SU-DHL-6 (cell line): ENCODE results near the gene SUGCT.

Experiments
- H2AFZ ChIP-seq: fragments of 200-600 bp; sonication (generic); 2 replicates; pipeline ENCODE4 v1.6.1; 2014; ENCODE audit warnings: low read depth, mild to moderate bottlenecking, moderate library complexity, mixed read lengths, antibody characterized with exemption, low read length; ENCODE audit not compliant: severe bottlenecking
- H3F3A ChIP-seq: fragments of 200-600 bp; shearing (Covaris generic); 2 replicates; pipeline ENCODE4 v1.6.0; 2016; ENCODE audit warnings: antibody characterized with exemption, mild to moderate bottlenecking; ENCODE audit not compliant: insufficient read depth
- H3K27ac ChIP-seq: fragments of 200-600 bp; sonication (generic); 2 replicates; pipeline ENCODE4 v1.5.1; 2016; ENCODE audit warnings: low read depth, mild to moderate bottlenecking, low read length, moderate library complexity, mixed read lengths
- H3K27me3 ChIP-seq: fragments of 200-600 bp; sonication (generic), shearing (Covaris generic); 2 replicates; pipeline ENCODE4 v1.6.0; 2014; ENCODE audit warnings: mild to moderate bottlenecking, low read length
- H3K36me3 ChIP-seq: fragments of 200-600 bp; sonication (generic); 2 replicates; pipeline ENCODE4 v1.6.1; 2014; ENCODE audit warnings: mild to moderate bottlenecking, low read length, mixed read lengths
- H3K4me2 ChIP-seq: fragments of 300-600, 200-600 bp; shearing (Covaris generic), sonication (generic); 2 replicates; pipeline ENCODE4 v1.6.0; 2014; ENCODE audit warnings: low read length, low read depth, mild to moderate bottlenecking; ENCODE audit not compliant: poor library complexity, severe bottlenecking
- H3K4me3 ChIP-seq: fragments of 200-600 bp; sonication (generic); 2 replicates; pipeline ENCODE4 v1.5.1; 2014; ENCODE audit warnings: antibody characterized with exemption, low read length, mild to moderate bottlenecking, mixed read lengths; ENCODE audit not compliant: insufficient read depth, poor library complexity, severe bottlenecking
- H3K79me2 ChIP-seq: fragments of 200-600 bp; sonication (generic); 2 replicates; pipeline ENCODE4 v1.6.1; 2014; ENCODE audit warnings: mild to moderate bottlenecking, low read length, moderate library complexity; ENCODE audit not compliant: insufficient read depth
- H3K9ac ChIP-seq: fragments of 200-600 bp; sonication (generic); 2 replicates; pipeline ENCODE4 v1.7.0; 2014; ENCODE audit warnings: mild to moderate bottlenecking, low read length
- H3K9me2 ChIP-seq: fragments of 200-600 bp; sonication (generic); replicated peaks from 2 replicates; pipeline ENCODE4 v1.6.1; 2014; ENCODE audit warnings: low read length; ENCODE audit not compliant: insufficient read depth
- H3K9me3 ChIP-seq: fragments of 200-600 bp; sonication (generic); 2 replicates; pipeline ENCODE4 v1.6.1; 2014; ENCODE audit warnings: low read length, mixed read lengths; ENCODE audit not compliant: insufficient read depth
- H4K20me1 ChIP-seq: fragments of 200-600 bp; sonication (generic); 2 replicates; pipeline ENCODE4 v1.6.1; 2014; ENCODE audit warnings: low read depth, mild to moderate bottlenecking, antibody characterized with exemption, low read length, moderate library complexity, mixed read lengths
- CTCF ChIP-seq: fragments of 200-600 bp; sonication (generic); IDR thresholded peaks from one replicate; pipeline ENCODE4 v1.5.1; 2017; ENCODE audit warnings: antibody characterized with exemption, mild to moderate bottlenecking, low read length, moderate library complexity; ENCODE audit not compliant: insufficient read depth, poor library complexity, severe bottlenecking
- EZH2phosphoT487 ChIP-seq: fragments of 200-600 bp; sonication (generic), shearing (Covaris generic); conservative IDR thresholded peaks from 2 replicates; pipeline ENCODE4 v1.6.1; 2018; ENCODE audit warnings: mild to moderate bottlenecking, antibody characterized with exemption, low read length, moderate library complexity, mixed read lengths

SUGCT gene

GRCh38 chr7:40310258-40310657 is 175.5 kb downstream of the SUGCT start:
- Histone ChIP-seq H4K20me1 (no peaks in the 10 kb centered on the region), H3K79me2 (no peaks in the 10 kb centered on the region), H3K4me2 (no peak overlapping the region)

GRCh38 chr7:40311307-40311706 is 176.5 kb downstream of the SUGCT start:
- Histone ChIP-seq H3K9me3 (no peaks in the 10 kb centered on the region), H2AFZ (no peak overlapping the region), H3K27ac (no peak overlapping the region), H3K4me3 (no peak overlapping the region), H3F3A (no peaks in the 10 kb centered on the region), H3K4me2 (no peak overlapping the region), H4K20me1 (no peaks in the 10 kb centered on the region), H3K36me3 (no peaks in the 10 kb centered on the region), H3K9ac (no peak overlapping the region), H3K27me3 (no peaks in the 10 kb centered on the region), H3K79me2 (no peaks in the 10 kb centered on the region), H3K9me2 (no peaks in the 10 kb centered on the region)
- TF ChIP-seq CTCF (no peak), EZH2phosphoT487 (no peak)

More at GRCh38 chr7:40310258-40310657, 175.5 kb downstream of the SUGCT start:
- Histone ChIP-seq H3F3A (no peaks in the 10 kb centered on the region), H3K9ac (no peak overlapping the region), H3K9me3 (no peaks in the 10 kb centered on the region), H3K9me2 (no peaks in the 10 kb centered on the region), H3K36me3 (no peaks in the 10 kb centered on the region), H2AFZ (no peak overlapping the region), H3K27me3 (no peaks in the 10 kb centered on the region), H3K27ac (no peak overlapping the region), H3K4me3 (no peak overlapping the region)
- TF ChIP-seq CTCF, result no peak
- TF ChIP-seq EZH2phosphoT487, result no peak

GRCh38 chr7:40315277-40315676 is 180.5 kb downstream of the SUGCT start:
- Histone ChIP-seq H3K9me2 (no peaks in the 10 kb centered on the region), H4K20me1 (no peaks in the 10 kb centered on the region), H3K9me3 (no peaks in the 10 kb centered on the region), H2AFZ (no peak overlapping the region), H3K4me2 (no peak overlapping the region), H3F3A (no peaks in the 10 kb centered on the region), H3K4me3 (no peak overlapping the region), H3K27ac (no peak overlapping the region), H3K27me3 (no peaks in the 10 kb centered on the region), H3K36me3 (no peaks in the 10 kb centered on the region), H3K79me2 (no peaks in the 10 kb centered on the region), H3K9ac (no peak overlapping the region)
- TF ChIP-seq CTCF (no peak), EZH2phosphoT487 (no peak)
